Measurements from ENCODE around the gene LNX2. TPM values are rescaled to one million over a fixed set of nuclear protein-coding genes. Genes with fewer than 3 reads are reported as not detected.

LNX2 gene
- total and polyA plus RNA-seq, 2 donors (not counting 1 experiment from before 2014, with no cell fraction given), result 2.9 to 10.9 TPM

DNA sequence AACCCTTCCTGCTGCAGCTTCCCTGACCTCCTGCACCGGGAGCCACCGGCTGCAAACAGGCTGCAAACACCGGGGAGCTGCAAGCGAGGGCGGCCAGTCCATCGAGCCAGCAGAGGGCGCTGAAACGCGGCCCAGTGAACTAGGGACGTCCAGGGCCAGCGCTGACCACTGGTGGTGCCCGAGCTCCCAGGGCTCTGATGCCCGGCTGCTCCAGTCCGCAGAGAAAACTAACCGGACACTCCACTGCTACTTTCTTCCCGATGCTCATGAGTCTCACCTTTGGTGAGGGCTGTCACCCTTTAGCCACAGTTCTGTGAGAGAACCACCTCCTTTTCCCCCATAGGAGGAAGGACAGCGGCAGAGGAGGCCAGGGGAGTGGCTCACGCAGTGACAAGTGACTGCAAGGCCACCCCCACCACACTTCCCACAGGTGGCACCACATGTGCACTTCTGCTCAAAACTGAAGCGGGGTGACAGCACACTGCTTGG, 87.1 kb downstream of the LNX2 start:
- peaks cover 26% of the 10 kb centered on the region for H3K4me1 Mint-ChIP-seq
- peak overlapping the region; percentile 44 for H3K9ac ChIP-seq (ENCODE audit: low read length)
- H3K4me1 ChIP-seq (ENCODE audit: control insufficient read depth in 2 of 2, insufficient read depth in 2 of 2, low read length in 2 of 2), result peaks cover 9 to 15% of the 10 kb centered on the region in 2 donors
- H3K27ac Mint-ChIP-seq, result no peak overlapping the region
- peaks cover 0 to 2% (median 0%) of the 10 kb centered on the region in 3 donors for H3K9me3 ChIP-seq (ENCODE audit: control extremely low read depth in 1 of 3, control insufficient read depth in 2 of 3, insufficient read depth in 1 of 3, low read length in 2 of 3)
- no peaks in the 10 kb centered on the region for H3K79me2 ChIP-seq (ENCODE audit: control insufficient read depth, insufficient read depth, low read length)
- peak overlapping the region in 3 of 5 experiments; percentile 16 to 44 (median 17) for H3K4me3 ChIP-seq (ENCODE audit: control extremely low read depth in 1 of 5, extremely low read depth in 1 of 5, insufficient read depth in 1 of 5, low read depth in 2 of 5, low read length in 4 of 5)
- no peaks in the 10 kb centered on the region for H3K9me3 Mint-ChIP-seq (ENCODE audit: insufficient read depth)
- ChIA-PET POLR2A (no interaction called here), CTCF (interaction anchor here (0.6 to 4.0 kb wide), 19 partner anchors 10 to 295 kb away, joined by 3 to 19 read pairs (median 5); partner anchors contain the start of genes LNX2 and POLR1D)
- H3K4me2 ChIP-seq (replicated peaks; ENCODE audit: low read depth, low read length, poor library complexity, severe bottlenecking), result peak overlapping the region; percentile 72
- TF ChIP-seq, protein P1, sequence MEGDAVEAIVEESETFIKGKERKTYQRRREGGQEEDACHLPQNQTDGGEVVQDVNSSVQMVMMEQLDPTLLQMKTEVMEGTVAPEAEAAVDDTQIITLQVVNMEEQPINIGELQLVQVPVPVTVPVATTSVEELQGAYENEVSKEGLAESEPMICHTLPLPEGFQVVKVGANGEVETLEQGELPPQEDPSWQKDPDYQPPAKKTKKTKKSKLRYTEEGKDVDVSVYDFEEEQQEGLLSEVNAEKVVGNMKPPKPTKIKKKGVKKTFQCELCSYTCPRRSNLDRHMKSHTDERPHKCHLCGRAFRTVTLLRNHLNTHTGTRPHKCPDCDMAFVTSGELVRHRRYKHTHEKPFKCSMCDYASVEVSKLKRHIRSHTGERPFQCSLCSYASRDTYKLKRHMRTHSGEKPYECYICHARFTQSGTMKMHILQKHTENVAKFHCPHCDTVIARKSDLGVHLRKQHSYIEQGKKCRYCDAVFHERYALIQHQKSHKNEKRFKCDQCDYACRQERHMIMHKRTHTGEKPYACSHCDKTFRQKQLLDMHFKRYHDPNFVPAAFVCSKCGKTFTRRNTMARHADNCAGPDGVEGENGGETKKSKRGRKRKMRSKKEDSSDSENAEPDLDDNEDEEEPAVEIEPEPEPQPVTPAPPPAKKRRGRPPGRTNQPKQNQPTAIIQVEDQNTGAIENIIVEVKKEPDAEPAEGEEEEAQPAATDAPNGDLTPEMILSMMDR (IDR thresholded peaks at IDR 0.05), result peak; percentile 73
- no peak for TF ChIP-seq EZH2 (IDR thresholded peaks at IDR 0.05; ENCODE audit: borderline replicate concordance, insufficient read depth, low read depth, low read length, poor library complexity, severe bottlenecking)
- intact Hi-C loops (cut with micrococcal nuclease), result loop anchor here (1.0 to 10.0 kb wide), 4 partner anchors 92 to 293 kb away; partner anchors contain the start of genes LNX2 and POLR1D
- peak overlapping the region; percentile 67 for H2AFZ ChIP-seq (ENCODE audit: insufficient read depth, low read depth, low read length, poor library complexity, severe bottlenecking)
- no peaks in the 10 kb centered on the region for H3K27me3 Mint-ChIP-seq
- H3K27me3 ChIP-seq (replicated peaks in 1 of 4; ENCODE audit: control extremely low read depth in 1 of 4, control insufficient read depth in 3 of 4, insufficient read depth in 4 of 4, low read length in 3 of 4), result no peaks in the 10 kb centered on the region
- H3K27ac ChIP-seq (ENCODE audit: low read length in 2 of 2), result no peak overlapping the region
- 8% methylated on average over 17 of the region's 19 CpGs for WGBS (ENCODE audit: insufficient coverage)
- DNase-seq (peak; percentile 57), ATAC-seq (ENCODE audit: low read depth) (peak; percentile 70)
- no peaks in the 10 kb centered on the region for H3K36me3 ChIP-seq (replicated peaks in 1 of 2; ENCODE audit: control extremely low read depth in 1 of 2, control insufficient read depth in 1 of 2, extremely low read depth in 1 of 2, insufficient read depth in 2 of 2, low read length in 1 of 2)
- H3K4me3 Mint-ChIP-seq, result peak overlapping the region; percentile 69
- H4K20me1 ChIP-seq (ENCODE audit: control insufficient read depth, insufficient read depth, low read length, poor library complexity, severe bottlenecking), result no peaks in the 10 kb centered on the region

DNA sequence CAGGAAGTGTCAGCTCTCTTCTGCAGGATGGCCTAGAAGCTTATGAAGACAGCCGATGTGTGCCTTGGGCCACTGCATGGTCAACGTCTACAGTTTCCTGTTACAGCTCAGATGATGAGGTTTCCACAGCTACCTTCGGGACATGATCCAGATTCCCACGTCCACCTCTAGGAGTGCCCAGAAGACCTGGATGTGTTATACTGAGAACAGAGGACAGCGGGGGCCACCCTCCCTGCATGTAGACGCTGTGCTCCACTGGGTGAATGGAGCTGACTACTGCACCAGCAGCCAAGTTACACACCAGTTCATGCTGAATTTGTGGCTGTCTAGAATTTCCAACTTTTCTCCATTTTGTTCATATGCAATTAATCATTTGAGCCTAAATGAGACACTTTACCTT, 91.4 kb downstream of the LNX2 start:
- ChIA-PET CTCF (interaction anchor here (0.6 to 1.1 kb wide), 2 partner anchors 298 to 584 kb away, joined by 3 read pairs; no protein-coding TSS in a partner anchor), POLR2A (no interaction called here)
- ATAC-seq (ENCODE audit: low read depth) (no peak), DNase-seq (no peak)
- no peak overlapping the region for H3K4me2 ChIP-seq (replicated peaks; ENCODE audit: low read depth, low read length, poor library complexity, severe bottlenecking)
- no peaks in the 10 kb centered on the region for H3K36me3 ChIP-seq (replicated peaks in 1 of 2; ENCODE audit: control extremely low read depth in 1 of 2, control insufficient read depth in 1 of 2, extremely low read depth in 1 of 2, insufficient read depth in 2 of 2, low read length in 1 of 2)
- H3K27ac ChIP-seq (ENCODE audit: low read length in 2 of 2), result no peak overlapping the region
- no peaks in the 10 kb centered on the region for H4K20me1 ChIP-seq (ENCODE audit: control insufficient read depth, insufficient read depth, low read length, poor library complexity, severe bottlenecking)
- H3K4me3 ChIP-seq (ENCODE audit: control extremely low read depth in 1 of 5, extremely low read depth in 1 of 5, insufficient read depth in 1 of 5, low read depth in 2 of 5, low read length in 4 of 5), result no peak overlapping the region
- Mint-ChIP-seq H3K9me3 (ENCODE audit: insufficient read depth) (no peaks in the 10 kb centered on the region), H3K4me1 (peaks cover 28% of the 10 kb centered on the region), H3K27me3 (no peaks in the 10 kb centered on the region), H3K4me3 (no peak overlapping the region), H3K27ac (no peak overlapping the region)
- peaks cover 10 to 17% of the 10 kb centered on the region in 2 donors for H3K4me1 ChIP-seq (ENCODE audit: control insufficient read depth in 2 of 2, insufficient read depth in 2 of 2, low read length in 2 of 2)
- H3K27me3 ChIP-seq (replicated peaks in 1 of 4; ENCODE audit: control extremely low read depth in 1 of 4, control insufficient read depth in 3 of 4, insufficient read depth in 4 of 4, low read length in 3 of 4), result peaks cover 0 to 7% (median 2%) of the 10 kb centered on the region in 4 experiments
- H3K9me3 ChIP-seq (ENCODE audit: control extremely low read depth in 1 of 3, control insufficient read depth in 2 of 3, insufficient read depth in 1 of 3, low read length in 2 of 3), result peaks cover 0 to 11% (median 0%) of the 10 kb centered on the region in 3 donors
- H2AFZ ChIP-seq (ENCODE audit: insufficient read depth, low read depth, low read length, poor library complexity, severe bottlenecking), result no peak overlapping the region
- intact Hi-C loops (cut with micrococcal nuclease), result no loop called here
- TF ChIP-seq, protein P1 (IDR thresholded peaks at IDR 0.05), result no peak
- no peak for TF ChIP-seq EZH2 (IDR thresholded peaks at IDR 0.05; ENCODE audit: borderline replicate concordance, insufficient read depth, low read depth, low read length, poor library complexity, severe bottlenecking)
- H3K9ac ChIP-seq (ENCODE audit: low read length), result no peak overlapping the region
- no peaks in the 10 kb centered on the region for H3K79me2 ChIP-seq (ENCODE audit: control insufficient read depth, insufficient read depth, low read length)
- WGBS (ENCODE audit: insufficient coverage), result 96% methylated on average over 6 of the region's 6 CpGs
